Measurements from ENCODE around the gene TRMT61A.

Gene TRMT61A

DNA sequence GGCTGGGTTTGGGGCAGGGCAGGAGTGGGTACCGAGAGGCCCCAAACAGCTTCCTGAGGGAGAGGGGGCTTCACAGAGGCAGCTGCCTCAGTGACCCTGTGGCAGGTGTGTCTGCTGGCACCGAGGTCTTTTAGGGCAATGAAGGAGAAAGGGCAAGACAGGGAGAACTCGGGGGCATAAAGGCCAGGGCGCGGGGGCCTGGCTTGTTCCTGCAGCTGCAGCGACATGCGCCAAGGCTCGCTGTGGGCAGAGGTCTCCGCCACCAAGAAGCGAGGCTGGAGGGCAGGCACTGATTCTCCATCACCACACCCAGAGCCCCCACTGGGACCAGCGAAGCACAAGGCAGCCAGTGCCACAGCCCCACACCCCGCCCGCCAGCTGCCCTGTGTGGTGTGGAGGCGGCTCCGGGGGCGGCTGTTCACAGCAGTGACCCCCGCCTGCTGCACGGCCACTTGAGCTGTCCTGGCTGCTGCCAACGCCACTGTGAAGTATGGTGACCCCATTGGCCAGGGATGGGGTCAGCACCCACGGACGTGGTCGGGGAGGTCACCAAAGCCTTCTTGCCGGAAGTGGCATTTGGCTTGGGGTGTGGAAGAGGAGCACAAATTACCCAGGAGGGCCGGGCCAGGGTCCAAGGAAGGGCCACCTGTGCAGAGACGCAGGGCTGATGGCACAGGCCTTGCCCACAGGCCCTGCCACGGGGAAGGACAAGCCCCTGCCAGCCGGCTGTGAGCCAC is 17.1 kb downstream of the TRMT61A start:
- no peak for DNase-seq

- peak in 50 of 56 donors; percentile 32 to 89 (median 68) for DNase-seq
Measured at GRCh38 chr14:103546652-103547454, 17.9 kb downstream of the TRMT61A start.

DNA sequence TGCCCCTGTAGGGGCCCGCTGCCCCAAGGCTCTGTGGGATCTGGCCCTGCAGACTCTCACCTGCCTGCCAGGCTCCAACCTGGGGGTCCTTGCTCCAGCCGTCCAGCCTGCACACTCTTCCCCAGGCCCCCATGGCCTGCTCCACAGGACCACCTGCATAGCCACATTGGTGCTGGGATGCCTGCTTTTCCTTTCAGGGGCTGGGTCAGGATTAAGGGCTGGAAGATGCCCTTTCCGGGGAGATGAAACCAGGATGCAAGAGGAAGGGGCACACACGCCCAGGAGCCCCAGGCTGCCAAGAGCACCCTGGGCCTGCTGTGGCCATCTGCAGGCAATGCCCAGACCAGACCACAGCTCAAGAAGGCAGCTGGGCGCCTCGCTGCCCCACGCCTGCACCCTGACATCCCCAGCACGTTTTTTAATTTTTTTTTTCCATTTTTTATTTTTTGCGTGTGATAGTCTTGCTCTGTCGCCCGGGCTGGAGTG is 18.5 kb downstream of the TRMT61A start:
- DNase-seq: no peak

GRCh38 chr14:103547941-103548462 is 19.0 kb downstream of the TRMT61A start:
- no peak for DNase-seq

DNA sequence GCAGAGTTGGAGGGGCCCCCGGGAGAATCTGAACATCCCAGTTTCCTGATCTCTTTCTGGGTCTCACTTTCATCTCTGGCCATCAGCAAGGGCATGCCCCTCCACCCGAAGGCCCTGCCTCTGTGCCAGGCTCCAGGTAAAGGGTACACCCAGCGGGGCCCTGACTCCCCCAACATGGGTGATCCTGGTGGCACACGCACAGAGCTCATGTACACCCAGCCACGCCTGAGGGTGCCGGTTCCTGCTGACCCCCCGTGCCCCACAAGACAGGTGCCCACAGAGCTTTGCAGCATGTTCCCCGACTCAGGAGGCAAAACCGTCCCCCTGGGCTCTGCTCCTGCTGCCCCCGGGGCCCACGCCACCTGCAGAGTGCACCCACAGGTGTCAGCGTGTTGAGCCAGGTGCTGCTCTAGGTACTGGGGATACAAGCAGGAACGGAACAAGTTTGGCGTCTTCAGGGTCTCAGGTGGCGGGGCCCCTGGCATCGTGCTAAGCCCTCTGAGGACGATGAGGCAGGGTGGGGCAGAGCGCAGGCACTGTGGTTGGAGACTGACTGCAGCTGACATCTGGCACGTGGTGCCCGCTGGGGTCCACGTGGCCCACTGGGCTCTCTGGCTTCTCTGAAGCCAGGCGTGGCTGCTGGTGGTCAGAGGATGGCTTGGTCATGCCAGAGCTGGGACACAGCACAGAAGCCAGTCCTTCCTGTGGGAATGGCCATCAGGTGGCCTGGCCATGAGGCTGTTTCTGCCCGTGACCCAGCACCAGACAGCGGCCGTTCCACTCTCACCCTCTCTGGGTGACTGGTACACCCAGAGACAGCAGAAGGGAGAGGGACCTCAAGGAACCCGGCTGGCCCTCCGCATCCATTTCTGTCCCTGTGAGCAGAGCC is 19.7 kb downstream of the TRMT61A start:
- DNase-seq: peak in 25 of 56 donors; percentile 33 to 77 (median 58)

DNA sequence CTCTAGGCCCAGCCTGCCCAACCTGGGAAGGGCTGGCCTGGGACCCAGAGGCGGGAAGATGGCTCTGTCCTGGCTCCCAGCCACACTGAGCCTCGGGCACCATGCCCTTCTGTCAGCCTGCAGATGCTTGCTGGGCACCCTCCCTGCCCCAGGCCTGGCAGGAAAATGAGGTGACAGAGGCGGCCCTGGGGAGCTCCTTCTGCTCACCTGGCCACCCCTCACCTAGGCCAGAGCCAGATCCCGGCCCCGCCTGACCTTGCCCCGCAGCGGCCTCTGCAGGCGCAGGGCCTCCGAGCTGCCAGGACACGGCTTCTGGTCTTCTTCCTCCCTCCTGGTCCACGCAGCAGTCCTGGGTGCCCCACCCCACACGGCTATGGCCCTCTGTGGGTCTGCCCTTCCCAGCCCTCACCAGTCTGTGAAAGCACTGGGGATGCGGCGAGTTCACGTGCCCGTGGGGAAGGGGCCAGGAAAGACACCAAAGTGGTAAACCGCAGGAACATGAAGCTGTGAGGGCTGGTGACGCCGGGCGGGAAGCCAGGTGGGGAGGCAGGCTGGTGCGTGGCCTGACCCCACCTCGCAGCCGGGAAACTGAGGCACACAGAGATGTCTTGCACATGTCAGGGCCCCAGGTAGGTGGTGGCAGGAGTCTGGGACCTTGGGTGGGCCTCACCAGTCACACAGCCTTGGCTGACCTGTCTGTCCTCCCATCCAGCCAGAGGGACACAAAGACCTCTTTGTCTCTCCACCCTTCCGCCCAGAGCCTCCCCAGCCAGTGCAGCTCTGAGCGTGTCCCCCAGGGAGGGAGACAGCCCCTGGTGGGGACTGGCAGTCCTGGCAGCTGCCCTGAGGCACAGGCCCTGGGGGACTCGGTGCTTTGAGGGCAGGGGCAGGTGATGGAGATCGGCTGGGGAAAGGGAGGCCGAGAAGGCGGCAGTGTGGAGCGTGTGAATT is 20.6 kb downstream of the TRMT61A start:
- DNase-seq: peak in 53 of 56 donors; percentile 28 to 92 (median 74)

DNA sequence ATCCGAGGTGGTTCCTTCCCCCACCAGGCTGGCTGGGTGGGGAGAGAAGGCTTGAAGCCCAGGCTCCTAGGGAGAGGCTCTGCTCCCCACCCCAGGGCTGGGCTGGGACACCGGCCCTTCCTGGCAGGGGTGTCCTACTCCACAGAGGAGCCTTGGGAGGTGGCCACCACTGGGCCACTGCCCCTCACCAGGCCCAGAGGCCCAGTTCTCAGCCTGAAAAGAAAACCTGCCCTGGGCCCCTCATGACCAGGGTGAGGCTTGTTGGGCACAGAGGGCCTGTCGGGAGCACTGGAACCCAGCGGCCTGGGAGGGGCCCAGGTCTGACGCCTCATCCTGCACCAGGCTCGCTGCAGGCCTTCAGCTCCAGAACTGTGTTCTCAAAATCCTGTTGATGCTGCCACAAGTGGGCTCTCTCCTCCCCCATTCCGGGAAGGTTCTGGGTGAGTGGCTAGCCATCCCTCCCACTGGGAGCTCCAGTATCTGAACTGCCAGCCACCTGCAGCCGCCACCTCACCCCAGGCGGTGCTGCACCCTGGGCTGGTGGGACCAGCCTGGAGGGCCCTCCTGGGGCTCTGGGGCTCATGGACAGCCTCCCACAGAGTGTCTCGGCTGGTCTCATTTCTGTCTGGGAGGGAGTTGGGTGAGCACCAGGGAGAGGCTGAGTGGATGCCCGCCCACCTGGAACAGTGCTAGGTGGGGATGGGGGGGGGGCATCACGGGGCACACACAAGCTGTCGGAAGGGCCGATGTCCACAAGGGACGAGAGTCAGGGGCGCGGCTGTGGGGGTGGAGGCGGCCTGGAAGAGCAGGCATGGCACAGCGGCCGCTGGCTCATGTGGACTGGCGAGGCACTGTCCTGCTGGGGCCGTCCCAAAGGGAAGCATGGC is 21.7 kb downstream of the TRMT61A start:
- peak in 4 of 56 donors; percentile 25 to 63 (median 56) for DNase-seq

GRCh38 chr14:103551338-103551762 is 22.4 kb downstream of the TRMT61A start:
- DNase-seq: peak in 15 of 56 donors; percentile 32 to 71 (median 43)

DNA sequence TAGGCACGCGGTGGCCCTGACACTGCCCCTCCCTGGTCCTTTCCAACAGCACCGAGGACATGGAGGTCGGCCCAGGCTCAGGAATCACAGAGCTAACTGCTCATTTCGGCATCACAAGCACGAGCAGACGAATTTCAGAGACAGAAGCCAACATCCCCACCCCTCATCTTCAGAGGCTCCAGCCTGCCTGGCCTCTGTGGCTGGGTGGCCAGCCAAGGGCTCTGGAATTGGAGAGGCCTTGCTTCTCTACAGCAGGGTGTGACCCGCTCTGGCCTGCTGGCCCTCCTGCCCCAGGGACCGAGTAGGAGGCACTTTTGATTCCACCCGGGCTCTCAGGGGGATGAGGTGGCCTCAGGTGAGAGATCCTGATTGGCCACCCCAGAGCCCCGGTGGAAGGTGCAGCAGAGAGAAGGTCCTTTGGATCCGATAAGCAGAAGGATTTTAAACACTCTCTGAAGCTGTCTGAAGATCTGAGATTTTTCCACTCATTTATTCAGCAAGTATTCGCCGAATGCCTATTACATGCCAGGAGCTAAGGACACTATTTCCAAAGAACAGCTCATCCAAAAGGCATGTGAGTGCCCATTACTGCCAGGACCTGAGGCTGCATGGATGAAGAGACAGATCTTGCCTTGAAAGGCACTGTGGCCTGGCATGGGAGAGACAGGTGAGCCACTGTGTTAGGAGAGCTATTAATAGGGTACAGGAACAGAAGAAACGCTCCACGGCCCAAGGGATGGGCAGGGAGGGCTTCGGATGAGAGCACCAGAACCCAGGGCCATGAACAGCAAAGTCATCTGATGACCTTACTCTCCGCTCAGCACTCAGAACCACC is 23.2 kb downstream of the TRMT61A start:
- DNase-seq: no peak

DNA sequence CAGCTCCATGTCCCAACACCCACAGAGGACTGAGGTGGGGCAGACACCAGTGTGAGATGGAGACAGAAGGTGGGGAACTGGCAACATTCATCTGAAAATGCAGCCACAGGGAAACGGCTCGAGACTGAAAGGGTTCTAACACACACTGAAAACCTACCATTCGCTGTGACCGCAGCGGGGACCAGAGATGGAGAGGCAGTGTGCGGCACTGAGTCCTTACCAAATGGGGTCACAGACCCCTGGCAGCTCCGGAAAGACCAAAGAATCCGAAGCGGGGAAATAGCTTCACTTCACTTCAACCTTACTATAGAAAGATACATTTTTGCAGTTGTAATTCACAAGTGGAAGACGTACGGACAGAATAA is 23.8 kb downstream of the TRMT61A start:
- no peak for DNase-seq

GRCh38 chr14:103555559-103556337 is 26.8 kb downstream of the TRMT61A start:
- DNase-seq: no peak

GRCh38 chr14:103556946-103557758 is 28.2 kb downstream of the TRMT61A start:
- no peak for DNase-seq

DNA sequence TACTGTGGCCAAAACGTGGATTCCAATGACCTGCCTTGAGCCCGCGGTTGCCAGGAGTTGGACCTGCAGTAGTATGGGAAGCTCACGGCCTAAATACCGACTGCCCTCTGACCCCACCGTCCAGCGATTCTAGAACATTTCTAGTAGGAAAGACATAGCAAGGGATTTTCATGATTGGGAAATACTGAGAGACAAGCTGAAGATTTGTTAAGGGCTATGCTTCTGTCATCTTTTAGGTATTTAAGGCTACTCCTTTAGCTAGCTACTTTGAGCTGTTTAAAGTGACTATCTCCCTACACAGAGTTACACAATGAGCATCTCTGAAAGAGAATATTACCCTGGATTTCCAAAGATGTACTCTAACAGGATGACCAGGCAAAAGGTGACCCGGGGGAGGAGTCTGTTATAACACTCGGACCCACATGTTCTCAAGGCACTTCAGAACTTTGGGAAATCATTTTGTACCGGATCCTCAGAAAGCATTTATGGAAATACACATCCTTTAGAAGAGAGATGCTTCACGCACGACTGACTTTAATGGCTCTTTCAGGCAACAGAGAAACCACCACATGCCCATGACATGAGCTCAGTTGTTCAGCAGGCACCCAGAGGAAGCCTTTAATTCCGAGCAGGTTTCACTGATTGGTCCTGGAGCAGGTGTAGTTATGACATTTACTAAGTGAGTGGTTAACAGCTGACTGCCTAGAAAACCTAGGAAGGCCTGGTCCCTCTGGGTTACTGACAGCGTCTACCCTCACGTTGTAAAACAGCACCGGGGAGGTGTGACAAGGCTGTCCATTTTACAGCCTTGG is 29.3 kb downstream of the TRMT61A start:
- DNase-seq: no peak

DNA sequence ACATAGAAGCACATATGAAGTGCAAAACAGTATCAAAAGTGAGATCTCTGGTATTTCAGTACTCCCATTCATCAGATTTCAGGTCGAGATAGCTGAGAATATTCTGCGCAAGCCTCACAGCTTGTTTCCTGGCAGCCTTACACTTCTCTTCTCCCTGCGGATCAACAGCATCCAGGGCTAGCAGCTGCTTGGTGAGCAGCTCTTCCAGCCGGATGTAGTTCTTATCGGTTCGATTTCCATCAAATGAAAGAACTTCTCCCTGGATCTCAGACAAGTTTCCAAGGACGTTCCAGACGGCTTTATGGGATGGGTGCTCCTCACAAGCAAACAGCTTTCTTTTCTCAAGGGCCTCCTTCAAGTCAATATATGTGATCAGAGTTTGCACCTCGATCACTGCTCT is 30.8 kb downstream of the TRMT61A start:
- DNase-seq: no peak

DNA sequence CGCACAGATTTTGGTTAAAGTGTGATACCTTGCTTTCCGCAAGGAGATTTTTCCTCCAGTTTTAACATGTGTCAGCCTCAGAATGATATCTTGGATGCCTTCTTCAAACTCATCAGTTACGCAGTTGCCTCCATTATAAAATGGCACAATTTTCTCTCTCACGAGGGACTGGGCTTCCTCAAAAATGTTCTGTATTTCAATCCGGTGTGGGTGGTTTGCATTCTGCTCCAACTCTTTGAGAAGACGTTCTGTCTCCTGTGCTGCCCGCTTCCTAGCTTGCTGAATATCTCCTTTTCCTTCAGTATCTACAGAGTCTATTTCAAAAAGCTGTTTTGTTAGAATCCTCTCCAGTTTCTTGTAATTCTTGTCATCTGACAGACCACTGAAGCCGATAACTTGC is 31.7 kb downstream of the TRMT61A start:
- no peak for DNase-seq

Data from nucleus accumbens (tissue), 56 donors.